ENCODE results near the gene KIF21B.
"Not testable (repeated sequence)": the region's sequence is repeated elsewhere in the genome, so short reads cannot be mapped to it uniquely, and the experiment has no call there.

Gene KIF21B

GRCh38 chr1:200969726-200970561 is 53.6 kb downstream of the KIF21B start:
- peak in 1 of 2 experiments; percentile 7 for DNase-seq

- no peak for DNase-seq
Measured at GRCh38 chr1:200968469-200969410, 54.8 kb downstream of the KIF21B start.

- no peak for DNase-seq
Measured at GRCh38 chr1:200967693-200968468, 55.6 kb downstream of the KIF21B start.

GRCh38 chr1:200966934-200967333 is 56.6 kb downstream of the KIF21B start:
- DNase-seq, result no peak

DNA sequence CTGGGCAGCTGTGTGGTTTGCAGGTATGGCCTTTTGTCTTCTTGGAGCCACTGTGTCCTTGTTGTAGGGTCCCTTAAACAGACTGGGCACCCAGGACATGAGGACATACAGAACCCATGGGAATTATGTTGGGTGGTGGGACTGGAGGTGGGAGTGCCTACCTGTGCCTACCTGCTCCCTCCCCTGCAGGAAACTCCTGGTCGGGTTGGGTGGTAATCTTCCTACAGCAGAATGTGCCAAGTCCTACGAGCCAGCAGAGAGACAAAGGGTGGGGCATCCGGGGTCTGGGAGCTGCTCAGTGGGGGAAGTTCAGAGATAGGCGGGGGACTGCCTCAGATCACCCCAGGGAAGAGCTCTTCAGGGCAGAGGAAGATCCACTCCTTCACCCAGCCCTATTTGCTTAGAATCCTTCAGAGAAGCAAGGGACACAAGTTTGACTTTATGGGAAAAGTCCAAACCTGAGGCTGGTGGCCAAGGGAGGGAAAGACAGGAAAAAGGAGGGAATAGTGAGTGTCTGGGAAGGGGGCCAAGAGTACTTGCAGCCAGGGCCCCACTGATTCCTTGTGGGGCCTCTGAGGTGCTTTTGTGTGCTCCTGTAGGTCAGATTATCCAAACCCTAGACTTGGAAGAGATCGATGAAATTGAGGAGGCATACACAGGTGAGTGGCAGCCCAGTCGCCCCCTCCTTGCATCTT is 58.3 kb downstream of the KIF21B start:
- no peak for DNase-seq

DNA sequence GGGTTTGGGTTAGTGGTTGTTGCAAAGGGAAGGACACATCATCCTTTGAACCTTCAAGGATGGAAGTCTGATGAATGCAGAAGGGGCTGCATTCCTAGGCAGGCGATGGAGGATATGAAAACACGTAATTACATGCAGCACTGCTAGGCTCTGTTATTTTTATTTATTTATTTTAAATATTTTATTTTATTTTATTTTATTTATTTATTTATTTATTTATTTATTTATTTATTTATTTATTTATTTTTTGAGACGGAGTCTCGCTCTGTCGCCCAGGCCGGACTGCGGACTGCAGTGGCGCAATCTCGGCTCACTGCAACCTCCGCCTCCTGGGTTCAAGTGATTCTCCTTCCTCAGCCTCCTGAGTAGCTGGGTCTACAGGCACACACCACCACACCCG is 59.6 kb downstream of the KIF21B start:
- DNase-seq, result not testable (repeated sequence)

DNA sequence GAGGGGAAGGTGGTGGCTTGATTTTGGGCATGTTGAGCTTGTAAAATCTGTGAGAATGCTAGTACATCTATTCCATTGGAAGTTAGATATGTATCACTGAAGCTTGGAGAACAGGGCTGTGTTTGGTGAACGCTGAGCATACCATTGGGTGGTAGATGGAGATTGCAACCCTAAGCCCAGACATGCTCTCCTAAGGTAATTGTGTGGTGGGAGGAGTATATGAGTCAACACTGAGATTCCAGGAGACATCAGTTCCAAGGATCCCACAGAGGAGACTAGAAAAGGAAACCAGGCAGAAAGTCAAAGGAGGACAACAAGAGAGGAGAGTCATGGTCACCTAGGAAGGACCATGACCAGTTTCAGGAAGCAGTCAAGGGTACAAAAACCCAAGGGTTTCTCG is 60.4 kb downstream of the KIF21B start:
- no peak for DNase-seq

DNA sequence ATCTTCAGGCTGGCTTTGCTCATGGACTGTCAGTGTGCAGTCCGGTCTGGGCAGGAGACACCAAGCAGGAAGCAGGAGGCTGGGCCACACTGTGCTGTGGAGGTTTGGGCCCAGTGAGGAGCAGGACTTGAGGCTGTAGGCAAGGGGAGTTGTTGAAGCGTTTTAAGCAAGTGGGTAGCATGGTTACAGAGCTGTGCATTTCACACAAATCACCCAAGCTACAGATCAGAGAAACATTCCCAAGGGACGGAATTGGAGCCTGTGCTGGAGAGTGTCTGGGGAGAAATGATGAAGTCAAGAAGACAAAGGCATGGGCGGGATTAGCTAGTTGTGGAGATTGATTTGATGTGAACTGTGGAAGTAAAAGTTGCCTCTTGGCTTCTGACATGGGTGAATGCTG is 60.9 kb downstream of the KIF21B start:
- no peak for DNase-seq

DNA sequence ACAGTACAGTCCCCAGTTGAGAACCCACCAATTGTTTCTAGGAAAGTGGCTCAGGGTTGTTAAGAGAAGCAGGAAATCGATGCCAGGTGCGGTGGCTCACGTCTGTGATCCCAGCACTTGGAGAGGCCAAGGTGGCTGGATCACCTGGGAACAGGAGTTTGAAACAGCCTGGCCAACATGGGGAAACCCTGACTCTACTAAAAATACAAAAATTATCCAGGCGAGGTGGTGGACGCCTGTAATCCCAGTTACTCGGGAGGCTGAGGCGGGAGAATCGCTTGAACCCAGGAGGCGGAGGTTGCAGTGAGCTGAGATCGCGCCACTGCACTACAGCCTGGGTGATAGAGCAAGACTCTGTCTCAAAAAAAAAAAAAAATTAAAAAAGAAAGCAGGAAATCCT is 61.4 kb downstream of the KIF21B start:
- DNase-seq, result not testable (repeated sequence)

- no peak for DNase-seq
Measured at GRCh38 chr1:200960948-200961340, 62.6 kb downstream of the KIF21B start.

- no peak for DNase-seq
Measured at GRCh38 chr1:200960236-200960947, 63.1 kb downstream of the KIF21B start.

DNA sequence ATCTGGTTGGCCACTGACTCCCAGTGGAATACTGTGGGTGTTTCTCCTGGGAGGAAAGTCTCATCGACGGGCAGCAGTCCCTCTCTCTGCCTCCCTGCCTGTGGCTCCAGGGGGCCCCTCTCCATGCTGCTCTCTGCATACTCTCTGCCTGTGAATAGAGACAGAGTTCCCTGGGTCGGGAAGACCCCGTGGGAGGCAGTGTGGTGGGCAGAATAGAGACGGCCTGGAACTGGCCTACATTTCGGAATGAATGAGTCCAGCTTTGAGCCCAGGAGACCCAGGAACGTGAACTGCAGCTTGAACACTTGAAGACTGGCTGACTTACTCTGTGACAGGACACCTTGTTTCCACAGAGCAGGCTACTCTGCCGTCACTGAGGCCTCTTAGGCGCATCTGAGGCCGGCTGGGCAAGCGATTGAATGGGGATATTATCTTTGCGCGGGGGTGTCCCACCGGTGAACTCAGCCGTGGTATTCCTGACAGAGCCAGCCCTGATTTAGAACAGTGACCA is 64.0 kb downstream of the KIF21B start:
- DNase-seq, result no peak

GRCh38 chr1:200958597-200958996 is 64.9 kb downstream of the KIF21B start:
- DNase-seq, result no peak

GRCh38 chr1:200954434-200954833 is 69.1 kb downstream of the KIF21B start:
- no peak for DNase-seq

DNA sequence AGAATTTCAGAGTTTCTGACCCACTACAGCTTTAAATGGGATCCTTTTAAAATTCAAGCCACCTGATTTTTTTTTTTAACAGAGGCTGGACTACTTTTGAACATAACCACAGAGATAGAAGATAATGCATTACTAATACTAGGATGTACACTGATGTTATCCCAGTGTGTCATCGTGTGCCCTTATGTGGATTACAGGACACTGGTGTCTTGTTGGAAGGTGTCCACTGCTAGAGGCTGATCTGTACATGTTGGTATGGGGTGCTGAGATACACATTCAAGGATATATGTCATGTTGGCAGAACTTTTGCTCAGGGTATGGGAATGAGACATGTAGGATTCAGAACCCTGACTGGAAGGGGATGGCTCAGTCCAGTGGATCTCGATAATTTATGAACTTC is 72.5 kb downstream of the KIF21B start:
- DNase-seq, result no peak

DNA sequence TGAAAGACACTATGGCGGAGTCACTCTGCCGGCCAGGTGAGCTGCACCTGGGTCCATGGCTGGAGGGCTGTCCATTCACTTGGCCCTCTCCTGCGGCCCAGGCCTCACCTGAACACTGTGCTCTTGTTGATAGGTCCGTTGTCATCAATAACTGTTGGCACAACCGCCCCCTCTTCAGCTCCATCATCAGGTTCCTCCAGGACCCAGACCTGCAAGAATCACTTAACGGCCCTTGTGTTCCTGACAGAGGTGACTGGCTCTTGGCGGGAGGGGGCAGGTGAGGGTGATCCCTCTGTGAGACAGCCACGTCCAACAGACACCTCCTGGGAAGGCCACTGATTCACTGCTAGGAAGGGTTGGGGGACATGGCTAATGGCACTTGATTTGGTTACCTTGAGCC is 73.9 kb downstream of the KIF21B start:
- DNase-seq, result no peak

DNA sequence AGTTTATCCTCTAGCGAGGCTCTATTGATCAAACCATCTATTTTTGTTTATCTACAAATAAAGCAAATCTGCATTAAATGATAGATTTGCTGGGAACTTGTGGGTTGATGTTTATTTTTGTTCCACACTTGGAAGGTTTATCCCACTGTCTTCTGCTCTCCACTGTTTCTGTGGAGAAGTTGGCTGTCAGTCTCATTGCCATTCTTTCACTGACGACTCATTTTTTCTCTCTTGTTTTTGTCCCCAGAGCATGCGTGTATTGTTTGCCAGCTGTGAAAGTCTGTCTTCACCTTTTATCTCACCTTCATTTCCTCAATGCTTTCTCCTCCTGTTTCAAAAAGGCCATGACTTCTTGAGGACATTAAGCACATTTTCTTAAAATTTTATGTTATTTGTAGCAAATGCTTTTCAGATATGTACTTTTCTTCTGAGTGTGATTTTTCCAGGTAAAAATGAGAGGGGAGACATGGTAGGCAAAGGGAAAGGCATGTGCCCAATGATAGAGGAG is 76.4 kb downstream of the KIF21B start:
- no peak for DNase-seq

DNA sequence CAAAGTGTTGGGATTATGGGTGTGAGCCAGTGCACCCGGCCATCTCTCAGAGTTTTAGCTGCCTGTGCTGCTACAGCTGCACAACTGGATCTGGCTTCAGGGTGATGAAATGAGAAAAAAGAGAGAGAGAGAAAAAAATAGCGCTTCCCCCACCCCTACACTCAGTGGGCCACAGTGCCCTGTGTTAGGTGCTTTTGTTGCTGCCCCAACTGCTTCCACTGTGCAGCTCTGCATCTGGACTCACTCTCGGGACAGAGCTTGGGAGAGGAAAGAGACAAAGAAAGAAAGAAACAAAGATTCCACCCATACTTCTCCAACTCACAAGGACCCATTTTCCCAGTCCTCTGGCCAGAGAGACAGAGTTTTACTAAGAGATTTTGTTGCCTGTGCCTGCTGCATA is 78.4 kb downstream of the KIF21B start:
- no peak for DNase-seq

DNA sequence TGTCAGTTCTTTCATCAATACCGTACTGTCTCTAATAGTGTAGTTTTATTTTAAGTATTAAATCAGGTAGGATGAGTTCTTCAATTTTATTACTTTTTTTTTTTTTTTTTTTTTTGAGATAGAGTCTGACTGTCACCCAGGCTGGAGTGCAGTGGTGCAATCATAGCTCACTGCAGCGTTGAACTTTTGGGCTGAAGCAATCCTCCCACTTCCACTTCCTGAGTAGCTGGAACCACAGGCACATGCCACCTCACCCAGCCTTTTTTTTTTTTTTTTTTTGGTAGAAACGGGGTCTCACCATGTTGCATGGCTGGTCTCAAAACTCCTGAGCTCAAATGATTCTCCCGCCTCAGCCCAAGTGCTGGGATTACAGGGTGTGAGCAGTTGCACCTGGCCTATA is 84.6 kb downstream of the KIF21B start:
- no peak for DNase-seq

DNA sequence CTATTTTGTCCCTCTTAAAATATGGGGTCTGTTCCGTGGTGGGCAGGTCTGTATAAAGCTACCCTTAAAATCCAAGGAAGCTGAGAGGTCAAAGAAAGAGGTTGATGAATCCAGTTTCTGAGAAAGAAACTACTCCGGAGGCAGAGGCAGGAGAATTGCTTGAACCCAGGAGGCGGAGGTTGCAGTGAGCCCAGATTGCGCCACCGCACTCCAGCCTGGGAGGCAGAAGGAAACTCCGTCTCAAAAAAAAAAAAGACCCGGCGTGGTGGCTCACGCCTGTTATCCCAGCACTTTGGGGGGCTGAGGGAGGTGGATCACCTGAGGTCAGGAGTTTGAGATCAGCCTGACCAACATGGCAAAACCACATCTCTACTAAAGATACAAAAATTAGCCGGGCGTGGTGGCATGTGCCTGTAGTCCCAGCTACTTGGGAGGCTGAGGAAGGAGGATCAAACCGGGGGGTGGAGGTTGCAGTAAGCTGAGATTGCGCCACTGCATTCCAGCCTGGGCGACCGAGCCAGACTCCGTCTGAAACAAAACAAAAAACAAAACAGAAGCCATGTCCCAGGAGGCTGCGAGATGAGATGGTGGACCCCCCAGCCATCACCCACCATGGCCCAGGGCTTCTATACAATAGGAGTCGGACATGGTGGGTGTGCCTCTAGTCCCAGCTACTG is 88.1 kb downstream of the KIF21B start:
- DNase-seq, result not testable (repeated sequence)
